Left kidney (tissue), 2 donors: ENCODE measurements around the gene NR2F1-AS1. TPM values are rescaled to one million over a fixed set of nuclear protein-coding genes. Genes with fewer than 3 reads are reported as not detected.
"Not testable (repeated sequence)": the region's sequence is repeated elsewhere in the genome, so short reads cannot be mapped to it uniquely, and the experiment has no call there.

ENCODE experiments used
- DNase-seq: peaks from one replicate; pipeline ENCODE4 v3.0.0-alpha.2; 2013
- polyA plus RNA-seq: library from polyadenylated mRNA; unstranded; fragments of 120-200 nt; gene quantifications from one replicate; pipeline ENCODE4 v1.2.1, GENCODE V29; 2013; ENCODE audit not compliant: insufficient read length

Gene NR2F1-AS1
- polyA plus RNA-seq, 1 donor, result 59.1 TPM

DNA sequence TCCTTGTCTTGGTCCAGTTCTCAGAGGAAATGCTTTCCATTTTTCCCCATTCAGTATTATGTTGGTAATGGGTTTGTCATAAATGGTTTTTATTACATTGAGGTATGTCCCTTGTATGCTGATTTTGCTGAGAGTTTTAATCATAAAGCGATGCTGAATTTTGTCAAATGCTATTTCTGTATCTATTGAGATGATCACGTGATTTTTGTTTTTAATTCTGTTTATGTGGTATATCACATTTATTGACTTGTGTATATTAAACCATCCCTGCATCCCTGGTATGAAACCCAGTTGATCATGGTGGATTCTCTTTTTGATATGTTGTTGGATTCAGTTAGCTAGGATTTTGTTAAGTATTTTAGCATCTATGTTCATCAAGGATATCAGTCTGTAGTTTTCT, 189.8 kb downstream of the NR2F1-AS1 start:
- DNase-seq, result not testable (repeated sequence)

- no peak for DNase-seq
Observed at GRCh38 chr5:93385655-93386054, 195.4 kb downstream of the NR2F1-AS1 start.

GRCh38 chr5:93384995-93385394, 196.0 kb downstream of the NR2F1-AS1 start:
- no peak for DNase-seq

DNA sequence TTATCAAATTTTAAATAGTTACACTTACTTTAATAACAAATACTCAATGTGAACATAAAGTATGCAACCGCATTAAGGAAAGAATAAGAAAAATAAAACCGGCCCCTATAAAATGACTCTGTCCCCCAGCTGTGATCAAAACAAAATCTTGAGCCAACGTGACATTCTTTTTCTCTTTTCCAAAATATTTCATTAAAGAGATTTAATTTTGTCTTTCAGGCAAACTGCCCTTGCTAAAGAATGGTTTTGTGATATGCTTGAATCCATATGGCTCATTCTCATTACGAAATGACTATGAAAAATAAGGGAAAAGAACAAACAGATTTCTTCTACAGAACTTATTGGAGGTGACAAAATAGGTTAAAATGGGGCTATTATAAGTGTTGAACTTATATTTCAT, 197.0 kb downstream of the NR2F1-AS1 start:
- DNase-seq, result no peak

DNA sequence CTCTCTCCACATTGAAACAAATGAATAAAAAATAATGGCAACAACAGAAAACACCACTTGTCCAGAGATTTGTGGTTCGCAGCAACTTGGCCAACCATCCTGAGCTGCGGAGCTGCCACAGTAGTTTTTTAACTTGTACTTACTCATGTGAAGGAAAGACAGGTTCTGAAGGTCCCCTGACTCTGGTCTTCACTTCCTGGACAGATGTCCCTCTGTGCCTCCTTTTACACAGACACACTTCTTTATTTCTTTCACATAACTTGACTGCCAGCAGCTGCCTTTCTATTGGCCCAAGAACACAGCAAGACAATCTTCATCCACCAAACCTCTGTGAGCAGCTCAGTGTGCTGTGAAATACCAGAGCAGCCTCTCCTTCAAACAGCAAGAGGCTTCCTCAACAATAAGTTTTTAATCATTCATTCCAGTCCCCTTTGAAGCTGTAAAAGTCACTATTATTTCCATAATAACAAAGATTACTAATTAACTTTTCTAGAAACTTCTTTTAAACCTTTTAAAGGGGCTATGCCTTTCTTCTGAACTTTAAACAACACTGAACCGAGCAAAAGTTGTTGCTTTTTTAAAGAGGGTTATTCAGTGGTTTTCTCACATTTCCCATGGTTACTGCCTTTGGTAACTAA, 198.7 kb downstream of the NR2F1-AS1 start:
- no peak for DNase-seq

GRCh38 chr5:93381057-93381456, 200.0 kb downstream of the NR2F1-AS1 start:
- no peak for DNase-seq

- no peak for DNase-seq
Observed at GRCh38 chr5:93378073-93378472, 202.9 kb downstream of the NR2F1-AS1 start.

- DNase-seq, result no peak
Observed at GRCh38 chr5:93371893-93372292, 209.1 kb downstream of the NR2F1-AS1 start.

DNA sequence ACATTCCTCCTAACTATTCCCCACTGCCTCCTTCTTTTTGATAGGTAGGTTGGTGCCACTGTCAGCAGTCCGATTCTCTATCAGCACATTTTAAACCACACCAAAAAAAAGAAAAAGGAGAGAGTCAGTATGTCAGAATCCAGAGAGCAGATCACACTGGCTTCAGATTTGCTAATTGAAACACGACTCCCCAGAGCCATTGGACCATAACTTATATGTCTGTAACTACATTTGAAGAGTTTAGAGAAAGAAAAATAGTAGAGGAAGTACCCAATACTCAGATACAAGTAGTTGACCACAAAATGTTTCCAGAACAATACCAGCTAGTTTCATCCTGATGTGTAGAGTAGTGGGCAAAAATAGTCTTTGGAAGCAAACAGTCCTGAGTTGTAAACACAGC, 216.6 kb downstream of the NR2F1-AS1 start:
- no peak for DNase-seq

DNA sequence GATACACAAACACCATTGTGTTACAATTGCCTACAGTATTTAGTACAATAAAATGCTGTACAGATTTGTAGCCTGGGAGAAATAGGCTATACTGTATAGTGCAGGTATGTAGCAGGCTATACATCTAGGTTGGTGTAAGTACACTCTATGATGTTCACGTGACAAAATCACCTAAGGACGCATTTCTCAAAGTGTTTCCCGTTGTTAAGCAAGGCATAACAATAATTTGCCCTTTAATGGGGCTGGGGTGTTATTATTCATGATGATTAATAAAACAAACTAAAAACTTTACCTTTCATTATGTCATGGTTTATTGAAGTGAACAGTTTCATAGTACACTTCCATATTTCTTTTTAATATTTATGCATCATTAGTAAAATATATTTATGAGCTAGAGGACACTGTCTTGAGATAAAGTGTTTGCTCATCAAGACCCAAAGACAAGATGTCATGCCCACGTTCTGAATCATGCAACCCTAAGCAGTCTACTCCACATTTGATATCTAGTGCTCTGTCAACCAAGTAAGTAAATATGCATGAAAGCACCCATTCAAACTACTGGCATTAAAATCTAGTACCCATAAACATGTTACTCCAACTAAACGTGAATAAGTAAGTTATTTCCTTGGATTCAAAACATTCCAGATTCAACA, 220.5 kb downstream of the NR2F1-AS1 start:
- DNase-seq, result no peak

DNA sequence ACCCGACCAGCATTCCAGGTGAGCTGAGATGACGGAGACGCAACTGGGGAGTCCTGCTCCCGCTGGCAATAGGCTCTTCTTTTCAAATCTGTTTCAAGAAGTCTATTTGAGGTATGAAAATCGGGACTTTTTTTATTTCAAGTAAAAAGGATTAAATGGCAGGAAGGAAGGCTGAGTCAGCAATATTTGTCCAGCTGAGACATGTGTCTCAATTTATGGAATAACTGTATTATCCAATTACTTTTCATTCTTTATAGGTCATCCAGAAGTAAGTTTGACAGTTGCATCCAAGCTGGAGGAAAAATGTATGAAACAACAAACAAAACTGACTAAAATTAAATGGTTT, 221.1 kb downstream of the NR2F1-AS1 start:
- no peak for DNase-seq

Other genes starting within 250 kb of the NR2F1-AS1 start
- gene NR2F1, start 2.0 kb upstream of the NR2F1-AS1 start, polyA plus RNA-seq, result 220 TPM
- 0.08 TPM for gene POU5F2, start 160.4 kb upstream of the NR2F1-AS1 start, polyA plus RNA-seq